ENCODE results near the gene ZNF280D.

Gene ZNF280D

DNA sequence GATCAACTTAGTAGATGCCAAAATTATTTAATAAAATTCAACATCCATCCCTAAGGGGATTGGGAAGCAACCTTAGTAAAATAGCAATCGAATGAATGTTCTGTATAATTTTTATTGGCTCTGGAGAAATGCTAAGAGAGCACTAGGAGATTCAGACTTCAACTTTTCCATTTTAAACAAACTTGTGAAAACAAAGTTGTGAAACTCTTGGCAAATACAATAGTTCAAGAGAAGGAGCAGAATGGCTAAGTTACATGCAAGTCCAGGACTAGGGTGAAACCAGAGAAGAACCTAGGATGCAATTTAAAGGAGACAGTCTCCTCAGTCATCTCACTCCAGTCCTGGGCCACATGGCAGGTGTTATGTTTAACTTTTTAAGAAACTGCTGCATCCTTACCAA lies 16.7 kb upstream of the ZNF280D start:
- DNase-seq = no peak

DNA sequence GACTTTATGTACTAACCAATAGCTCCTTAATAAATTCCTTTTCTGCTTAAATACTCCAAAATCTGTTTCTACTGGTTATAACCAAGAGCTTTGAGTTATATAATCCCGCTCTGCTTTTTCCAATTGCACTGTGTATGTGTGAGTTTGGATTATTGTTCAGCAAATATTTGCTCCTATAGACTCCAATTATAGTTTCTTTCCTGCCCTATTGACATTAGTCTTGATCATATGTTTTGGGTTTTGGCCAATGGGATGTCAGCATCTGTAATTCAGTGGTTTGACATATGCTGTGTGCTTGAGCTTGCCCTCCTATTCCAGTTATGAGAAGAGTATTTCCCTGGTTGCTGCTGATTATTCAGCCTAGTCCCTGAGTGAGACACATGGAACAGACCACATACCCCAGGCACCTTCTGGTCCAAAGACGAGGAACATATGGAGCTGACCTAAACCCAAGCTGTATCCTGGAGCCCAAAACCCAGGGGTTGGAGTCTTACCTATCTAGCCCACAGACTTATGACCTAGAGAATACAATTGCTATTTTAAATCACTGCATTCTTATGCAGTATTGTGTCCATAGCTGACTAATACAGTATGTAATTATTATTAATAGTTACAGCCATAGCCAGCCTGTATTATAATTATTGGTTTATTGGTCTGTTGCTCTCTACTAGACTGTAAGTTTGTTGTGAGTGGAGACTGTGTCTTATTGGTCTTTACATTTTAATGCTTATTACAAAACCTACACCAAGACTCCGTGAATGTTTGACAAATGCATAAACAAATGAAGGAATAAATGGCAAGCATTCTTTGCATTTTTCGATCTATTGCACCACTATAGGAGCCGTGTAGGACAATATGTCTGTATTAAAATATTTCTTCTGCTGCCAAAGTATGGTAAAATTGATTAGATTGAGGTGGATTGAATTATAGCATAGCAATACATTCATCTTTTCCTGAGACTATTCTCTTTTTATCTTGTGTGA lies 11.7 kb upstream of the ZNF280D start:
- DNase-seq = no peak

DNA sequence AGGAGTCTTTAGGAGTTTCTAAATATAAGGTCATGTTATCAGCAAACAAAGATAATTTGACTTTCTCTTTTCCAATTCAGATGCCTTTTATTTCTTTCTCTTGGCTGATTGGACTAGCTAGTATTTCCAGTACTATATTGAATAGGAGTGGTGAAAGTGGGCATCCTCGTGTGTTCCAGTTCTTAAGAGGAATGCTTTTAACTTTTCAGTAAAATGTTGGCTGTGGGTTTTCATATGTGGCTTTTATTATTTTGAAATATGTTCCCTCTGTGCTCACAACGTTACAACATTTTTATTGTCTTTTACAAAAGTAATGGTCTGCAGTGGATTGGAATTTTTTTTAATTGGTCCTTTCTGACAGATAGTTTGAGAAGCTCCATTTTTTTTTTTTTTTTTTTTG lies 8.2 kb upstream of the ZNF280D start:
- DNase-seq = no peak

DNA sequence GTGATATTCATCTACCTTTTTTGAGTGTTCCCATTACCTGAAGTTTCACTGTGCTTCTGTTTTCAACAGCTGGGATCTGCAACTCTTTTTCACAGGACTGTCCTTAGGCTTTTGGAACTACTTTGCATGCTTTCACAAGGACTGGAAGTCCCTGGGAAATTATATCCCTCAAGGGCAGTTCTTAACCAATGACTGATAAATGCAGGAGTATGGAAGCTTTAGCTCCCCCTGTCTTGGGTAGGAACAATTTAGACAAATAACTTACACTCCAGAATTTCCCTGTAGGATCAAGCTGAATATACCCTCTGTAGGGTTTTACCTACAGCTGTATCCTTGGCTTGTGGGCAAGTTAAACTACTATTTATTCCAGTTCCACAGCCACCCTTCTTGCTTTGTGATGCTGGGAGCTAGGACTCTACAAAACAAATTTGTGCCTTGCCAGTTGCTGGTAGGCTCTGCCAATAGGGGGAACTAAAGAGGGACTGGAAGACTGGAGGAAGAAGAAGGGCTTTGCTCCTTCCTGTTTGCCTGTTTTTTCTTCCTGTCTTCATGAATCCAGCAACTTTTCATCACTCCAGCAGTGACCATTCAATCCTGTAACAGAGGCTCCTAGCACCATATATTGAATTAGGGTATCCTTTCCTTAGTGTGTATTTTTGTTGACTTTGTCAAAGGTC lies 6.8 kb upstream of the ZNF280D start:
- DNase-seq = peak in 2 of 3 donors; percentile 14 to 21

DNA sequence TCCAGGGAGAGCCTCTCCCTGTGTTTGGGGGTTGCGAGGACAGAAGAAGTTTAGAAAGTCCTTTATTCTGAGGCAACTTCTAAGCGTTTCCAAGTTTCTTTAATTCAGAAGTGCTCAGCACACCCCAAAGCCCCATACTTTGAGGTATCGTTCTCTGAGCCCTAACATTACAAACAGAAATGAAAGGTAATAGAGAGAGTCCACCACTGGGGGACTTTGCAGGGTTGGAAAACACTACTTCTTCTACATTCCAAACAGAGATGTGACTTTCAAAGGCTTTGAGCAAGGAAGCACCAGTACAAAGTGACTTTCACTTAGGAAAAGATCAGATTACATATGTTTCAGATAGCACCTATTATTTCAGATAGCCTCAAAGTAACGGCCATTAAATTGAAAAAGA lies 6.2 kb upstream of the ZNF280D start:
- no peak for DNase-seq

DNA sequence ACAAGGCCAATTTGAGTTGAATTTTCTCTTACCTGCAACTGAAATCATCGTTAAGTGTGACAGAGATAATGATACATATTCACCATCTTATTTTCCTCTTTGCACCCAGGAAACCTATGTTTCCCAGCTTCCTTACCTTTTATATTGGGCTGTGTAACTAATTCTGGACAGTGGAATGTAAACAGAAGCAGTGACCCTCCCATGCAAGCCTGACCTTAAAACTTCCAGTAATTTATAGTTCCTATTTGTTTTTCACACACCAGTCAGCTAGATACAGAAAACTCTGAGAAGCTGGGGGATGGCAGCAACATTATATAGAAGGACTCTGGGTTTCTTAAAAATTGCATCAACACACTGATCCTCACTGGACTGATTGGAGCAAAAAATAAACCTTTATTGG lies 4.5 kb upstream of the ZNF280D start:
- DNase-seq = no peak

DNA sequence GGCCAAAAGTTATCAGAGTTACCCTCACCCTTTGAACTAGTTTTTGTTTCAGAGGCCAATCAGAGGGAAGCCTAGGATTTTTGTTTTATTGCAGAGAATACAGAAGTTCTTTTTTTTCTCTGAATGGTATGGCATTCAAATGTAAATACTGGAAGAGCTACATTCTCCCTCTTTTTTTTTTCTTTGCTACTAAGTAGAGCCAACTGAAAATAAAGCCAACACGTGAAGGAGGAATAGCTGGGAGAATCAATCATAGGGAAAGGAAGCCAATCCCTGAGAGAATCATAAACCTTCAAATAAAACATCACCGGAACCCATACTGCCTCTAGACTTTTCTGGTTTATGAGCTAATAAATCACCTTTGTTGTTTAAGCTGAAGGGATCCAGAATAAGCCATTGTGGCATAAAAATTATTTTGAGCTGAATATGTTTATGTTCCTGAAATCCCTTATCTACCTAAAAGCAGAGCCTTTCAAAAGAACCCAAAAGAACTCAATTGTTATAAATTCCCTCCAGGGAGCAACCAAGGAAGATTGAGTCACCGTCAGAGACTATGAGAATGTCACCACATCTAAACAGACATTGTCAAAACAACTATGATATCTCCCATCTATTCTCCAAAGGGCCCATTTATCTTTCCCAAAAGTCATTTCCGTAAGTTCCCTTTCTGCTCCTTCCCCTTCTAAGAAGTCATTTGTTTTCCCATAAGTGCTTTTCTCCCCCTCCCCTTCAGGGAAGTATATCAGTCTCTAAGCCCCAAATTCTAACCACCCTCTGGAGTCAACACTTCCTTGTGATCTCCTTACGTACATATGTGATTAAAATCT lies 3.8 kb upstream of the ZNF280D start:
- DNase-seq = no peak

DNA sequence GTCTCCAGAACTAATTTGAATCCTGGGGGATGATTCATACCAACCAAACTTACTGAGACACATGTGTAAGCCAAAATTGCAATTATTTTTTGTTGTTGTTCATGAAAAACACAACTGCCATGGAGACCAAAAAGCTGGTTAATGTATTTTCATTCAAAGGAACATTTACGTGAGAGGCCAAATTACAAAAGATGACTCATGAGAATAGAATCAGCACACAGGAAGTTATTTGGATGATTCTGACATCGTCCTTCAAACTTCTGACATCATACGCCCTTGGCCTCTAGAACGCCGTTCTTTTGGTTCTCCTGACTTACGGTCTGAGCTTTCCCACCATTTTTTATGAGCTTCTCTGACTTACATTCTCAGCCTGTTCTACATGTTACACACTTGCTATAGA lies 3.0 kb upstream of the ZNF280D start:
- no peak for DNase-seq

DNA sequence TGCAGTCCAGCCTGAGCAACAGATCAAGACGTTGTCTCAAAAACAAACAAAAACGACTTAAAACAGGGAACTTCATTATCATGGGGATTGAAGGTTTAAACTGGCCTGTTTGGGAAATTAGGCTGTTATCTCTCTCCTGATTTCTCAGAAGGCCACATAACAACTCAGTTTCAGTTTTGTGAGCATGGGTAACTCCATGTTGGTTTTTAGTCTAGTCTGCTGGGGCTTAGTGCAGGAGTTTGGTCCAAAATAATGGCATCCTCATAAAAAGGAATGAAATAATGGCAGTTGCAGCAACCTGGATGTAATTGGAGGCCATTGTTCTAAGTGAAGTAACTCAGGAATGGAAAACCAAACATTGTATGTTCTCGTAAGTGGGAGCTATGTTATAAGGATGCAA lies 2.3 kb upstream of the ZNF280D start:
- no peak for DNase-seq

DNA sequence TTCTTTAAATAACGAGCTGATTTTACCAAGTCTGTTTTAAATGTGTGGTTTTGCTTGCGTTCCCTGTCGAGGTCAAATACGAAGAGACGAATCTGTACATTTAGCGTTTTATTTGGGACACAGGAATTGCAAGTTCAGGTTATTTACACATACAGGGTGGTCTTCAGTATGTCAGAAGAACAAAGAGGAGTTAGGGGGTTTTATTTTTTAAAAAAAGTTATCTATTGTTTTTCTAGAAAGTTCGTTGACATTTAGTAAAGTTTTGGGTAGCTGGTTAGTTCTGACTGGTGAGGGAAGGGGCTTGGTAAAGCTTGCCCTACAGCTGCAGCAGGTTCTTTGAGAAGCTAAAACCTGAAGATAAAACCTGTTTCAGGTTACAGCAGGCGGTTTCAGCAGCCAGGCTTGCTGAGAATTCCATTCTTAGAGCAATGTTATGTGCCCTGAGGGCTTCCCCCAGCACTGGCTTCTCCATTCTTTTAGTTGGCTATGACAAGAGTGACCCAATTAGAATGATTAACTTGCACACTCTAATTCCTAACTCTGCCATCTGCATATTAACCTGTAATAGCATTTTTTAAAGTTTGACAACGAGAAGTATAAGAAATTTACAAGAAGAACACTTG lies 815 bp upstream of the ZNF280D start:
- DNase-seq = no peak

DNA sequence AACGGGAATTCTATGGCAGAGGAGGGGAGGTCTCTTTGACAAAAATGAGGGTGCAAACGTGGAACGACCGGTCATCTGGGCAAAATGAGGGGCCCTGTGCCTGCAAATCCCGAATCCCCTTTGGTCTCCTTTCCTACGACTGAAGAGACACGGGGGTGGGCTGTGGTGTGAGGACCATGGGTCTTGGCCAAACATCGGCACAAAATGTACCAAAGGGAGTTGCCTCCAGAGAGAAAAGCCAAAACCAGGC lies 498 bp downstream of the ZNF280D start:
- DNase-seq = no peak

DNA sequence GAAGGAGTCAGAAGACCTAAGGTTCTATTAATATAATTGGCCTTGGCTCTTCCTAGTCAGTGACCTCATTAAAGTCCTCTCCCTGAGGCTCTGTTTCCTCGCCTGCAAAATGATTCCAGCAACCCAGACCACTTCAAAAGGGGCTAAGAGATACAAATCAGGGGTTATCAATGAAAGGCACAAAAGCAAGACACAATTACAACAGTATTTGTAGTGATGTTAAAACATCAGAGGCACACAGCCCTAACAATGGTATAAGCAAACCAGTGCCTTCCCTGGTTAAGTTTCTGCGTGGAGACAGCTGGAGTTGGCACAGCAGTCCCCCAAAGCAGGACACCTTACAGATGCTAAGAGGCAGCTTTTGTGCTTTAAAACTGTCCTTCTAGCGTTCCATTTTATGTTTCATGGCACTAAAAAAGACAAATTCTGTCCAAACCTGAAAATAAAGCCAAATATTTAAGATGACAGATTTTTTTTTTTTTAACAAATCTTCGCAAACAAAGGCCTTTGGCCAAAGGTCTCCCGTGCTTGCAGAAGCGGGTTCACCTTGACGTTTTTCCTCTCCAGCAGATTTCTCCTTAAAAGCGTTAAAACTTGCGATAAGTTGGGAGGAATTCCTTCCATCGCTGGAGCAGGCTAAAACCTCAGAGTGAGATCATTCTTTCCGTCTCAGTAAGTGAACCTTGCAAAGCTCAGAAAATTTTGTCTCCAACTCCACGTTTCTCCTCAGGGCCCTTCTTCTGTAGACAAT lies 999 bp downstream of the ZNF280D start:
- peak in 2 of 3 donors; percentile 7 to 13 for DNase-seq

DNA sequence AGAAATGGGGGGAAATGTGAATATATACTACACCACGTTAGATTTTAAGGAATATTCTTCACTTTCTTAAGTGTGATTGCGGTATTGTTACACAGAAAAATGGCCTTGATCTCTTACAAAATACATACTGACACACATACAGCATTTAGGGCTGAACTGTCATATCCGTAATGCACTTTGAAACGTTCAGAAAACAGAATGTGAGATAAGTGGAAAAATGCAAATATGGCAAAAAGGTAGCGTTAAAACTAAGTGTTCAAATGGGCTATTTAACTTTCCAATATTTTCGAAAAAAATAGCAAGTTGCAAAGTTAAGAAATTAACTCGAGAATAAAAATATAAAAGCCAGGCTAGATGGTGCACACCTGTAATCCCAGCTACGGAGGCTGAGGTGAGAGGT lies 1.8 kb downstream of the ZNF280D start:
- no peak for DNase-seq

DNA sequence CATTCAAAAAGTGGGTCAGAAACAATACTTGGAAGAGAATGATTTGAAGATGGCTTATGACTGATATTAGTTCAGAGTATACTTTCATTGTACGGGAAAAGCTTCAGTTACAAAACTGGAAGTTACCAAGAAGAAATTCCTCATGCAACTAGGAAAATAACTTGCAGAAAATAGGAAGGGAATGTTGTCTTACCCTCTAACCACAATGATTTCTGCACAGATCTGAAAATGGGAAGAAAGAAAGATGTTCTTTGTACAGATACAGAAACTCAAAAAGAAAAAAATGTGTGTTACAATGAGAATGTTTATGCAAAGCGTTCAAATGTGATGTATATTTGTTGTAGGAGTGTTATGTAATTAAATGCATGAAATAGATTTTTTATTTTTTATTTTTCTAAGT lies 3.7 kb downstream of the ZNF280D start:
- DNase-seq = peak; percentile 6 to 56 (median 39)

DNA sequence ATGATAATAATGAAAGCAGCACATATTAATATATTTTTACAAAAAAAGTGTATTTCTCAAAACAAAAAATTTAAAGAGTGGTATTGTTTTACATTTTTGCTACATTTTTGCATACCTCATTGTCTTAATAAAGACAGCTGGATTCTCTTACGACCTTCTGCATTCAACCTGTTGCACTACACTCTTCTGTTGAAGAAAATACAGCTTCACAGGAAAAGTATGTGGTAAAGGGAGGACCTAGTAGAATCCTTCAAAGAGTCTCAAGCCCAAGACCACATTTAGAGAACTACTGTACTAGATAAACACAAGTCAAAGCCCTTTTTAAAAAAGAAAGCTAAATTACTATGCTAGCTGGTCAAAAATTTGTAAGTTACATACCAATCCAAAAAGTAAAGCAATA lies 7.9 kb downstream of the ZNF280D start:
- no peak for DNase-seq

DNA sequence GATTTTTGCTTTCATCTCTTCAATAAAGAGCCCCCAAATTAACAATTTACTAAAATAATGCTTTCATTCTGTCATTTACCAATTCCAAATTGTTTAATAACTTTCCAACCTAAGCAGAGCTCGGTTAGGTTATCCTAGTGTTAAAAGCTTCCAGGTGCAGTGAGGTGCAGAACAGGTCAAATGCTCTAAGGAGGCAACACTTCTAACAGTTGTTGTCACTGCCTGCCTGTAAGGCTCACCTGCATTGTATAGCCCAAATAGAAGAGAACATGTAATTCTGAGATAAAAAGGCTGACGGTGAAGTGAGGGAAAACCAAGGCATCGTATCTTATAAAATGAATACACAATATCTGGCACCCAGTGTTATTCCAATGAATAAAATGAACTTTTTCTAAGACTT lies 9.1 kb downstream of the ZNF280D start:
- no peak for DNase-seq

DNA sequence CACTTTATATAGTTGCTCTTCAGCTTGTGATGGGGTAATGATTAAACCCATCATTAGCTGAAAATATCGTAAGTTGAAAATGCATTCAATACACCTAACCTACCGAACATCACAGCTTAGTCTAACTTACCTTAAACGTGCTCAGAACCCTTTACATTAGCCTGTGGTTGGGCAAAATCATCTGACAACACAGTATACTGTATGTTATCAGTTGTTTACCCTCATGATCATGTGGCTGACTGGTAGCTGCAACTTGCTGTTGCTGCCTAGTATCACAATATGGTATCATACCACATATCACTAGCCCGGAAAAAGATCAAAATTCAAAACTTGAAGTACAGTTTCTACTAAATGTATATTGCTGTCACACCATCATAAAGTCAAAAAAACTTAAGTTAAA lies 9.5 kb downstream of the ZNF280D start:
- DNase-seq = no peak

DNA sequence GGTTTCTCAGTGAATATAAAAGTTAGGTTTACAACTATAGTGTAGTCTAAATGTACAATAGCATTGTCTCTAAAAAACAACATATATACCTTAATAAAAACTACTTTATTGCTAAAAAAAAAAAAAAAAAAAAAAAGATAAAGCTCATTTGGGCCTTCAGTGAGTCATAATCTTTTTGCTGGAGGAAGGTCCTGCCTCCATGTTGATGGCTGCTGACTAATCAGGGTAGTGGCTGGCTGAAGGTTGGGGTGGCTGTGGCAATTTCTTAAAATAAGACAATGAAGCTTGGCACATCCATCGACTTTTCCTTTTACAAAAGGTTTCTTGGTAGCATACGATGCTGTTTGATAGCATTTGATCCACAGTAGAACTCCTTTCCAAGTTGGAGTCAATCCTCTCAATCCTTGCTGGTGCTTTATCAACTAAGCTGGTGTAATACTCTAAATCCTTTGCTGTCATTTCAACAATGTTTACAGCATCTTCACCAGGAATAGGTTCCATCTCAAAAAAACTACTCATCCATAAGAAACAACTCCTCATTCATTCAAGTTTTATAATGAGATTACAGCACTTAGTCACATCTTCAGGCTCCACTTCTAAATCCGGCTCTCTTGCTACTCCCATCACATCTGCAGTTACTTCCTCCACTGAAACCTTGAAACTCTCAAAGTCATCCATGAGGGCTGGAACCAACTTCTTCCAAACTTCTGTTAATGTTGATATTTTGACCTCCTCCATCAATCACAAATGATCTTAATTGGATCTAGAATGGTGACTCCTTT lies 13.3 kb downstream of the ZNF280D start:
- DNase-seq = peak in 2 of 3 donors; percentile 23 to 30

DNA sequence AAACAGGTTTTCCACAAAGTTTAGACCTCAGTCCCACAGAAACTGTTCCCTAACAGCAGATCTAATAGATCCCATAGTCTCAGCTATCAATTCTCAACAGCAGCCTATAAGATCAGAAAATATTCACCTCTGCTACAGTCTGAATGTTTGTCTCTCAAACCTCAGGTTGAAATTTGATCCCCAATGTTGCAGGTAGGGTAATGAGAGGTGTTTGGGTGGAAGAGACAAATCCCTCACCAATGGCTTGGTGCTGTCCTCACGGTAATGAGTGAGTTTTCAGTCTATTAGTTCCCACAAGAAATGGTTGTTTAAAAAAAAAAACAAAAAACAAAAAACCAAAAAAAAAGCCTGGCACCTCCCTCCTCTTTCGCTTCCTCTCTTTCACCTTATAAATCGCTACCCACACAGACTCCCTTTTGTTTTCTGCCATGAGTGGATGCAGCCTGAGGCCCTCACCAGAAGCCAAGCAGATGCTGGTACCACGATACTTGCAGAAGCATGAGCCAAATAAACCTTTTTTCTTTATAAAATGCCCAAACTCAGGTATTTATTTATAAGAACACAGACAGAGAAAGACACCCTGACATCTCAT lies 14.2 kb downstream of the ZNF280D start:
- DNase-seq = no peak

DNA sequence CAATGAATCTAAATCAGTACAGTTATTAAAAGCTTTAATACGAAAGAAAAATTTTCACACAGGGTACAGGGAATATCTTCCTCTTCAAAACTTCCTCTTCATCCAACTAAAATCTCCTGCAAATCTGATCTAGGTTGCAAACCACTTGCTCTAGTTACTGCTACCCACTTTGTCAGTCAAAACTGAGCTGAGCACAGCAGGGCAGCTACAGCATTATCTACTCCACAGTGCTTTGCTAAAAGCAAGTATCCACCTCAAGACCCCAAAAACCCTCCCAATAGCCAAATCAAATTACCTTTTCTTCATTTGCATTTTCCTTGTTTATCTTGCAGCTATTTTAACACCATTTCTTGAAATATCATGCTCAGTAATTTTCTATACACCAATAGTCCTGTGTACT lies 14.7 kb downstream of the ZNF280D start:
- DNase-seq = no peak

DNA sequence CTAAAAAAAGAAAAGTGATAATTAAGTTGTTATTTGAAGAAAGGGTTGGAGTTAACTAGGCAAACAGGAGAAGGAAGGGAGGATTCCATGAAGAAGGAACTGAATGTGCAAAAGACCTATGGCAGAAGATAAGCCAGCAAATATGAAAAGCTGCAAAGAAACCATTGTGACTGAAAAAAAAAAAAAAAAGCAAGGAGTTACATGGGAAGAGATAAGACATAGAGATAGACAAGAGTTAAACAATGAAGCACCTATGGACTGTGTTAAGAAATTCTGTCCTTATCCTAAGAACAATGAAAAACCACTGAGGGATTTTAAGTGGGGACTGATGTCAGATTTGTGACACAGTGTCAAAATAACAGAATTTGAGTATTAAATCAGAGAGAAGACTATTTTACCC lies 17.0 kb downstream of the ZNF280D start:
- DNase-seq = no peak
